Large intestine (tissue), 1 donor: ENCODE results near the gene TEX52. TPM values are rescaled to one million over a fixed set of nuclear protein-coding genes. Genes with fewer than 3 reads are reported as not detected.

Source experiments
- polyA plus RNA-seq: library from polyadenylated mRNA; unstranded; fragments of 120-200 nt; gene quantifications from one replicate; pipeline ENCODE4 v1.2.1, GENCODE V29; 2013

The TEX52 gene
- polyA plus RNA-seq, 1 donor, result 2.8 TPM

Other genes starting within 250 kb of the TEX52 start
- 60.3 TPM for gene FKBP4, start 62.1 kb downstream of the TEX52 start, polyA plus RNA-seq
- 42.7 TPM for gene ITFG2, start 44.4 kb downstream of the TEX52 start, polyA plus RNA-seq
- 4.2 TPM for gene NRIP2, start 22.0 kb downstream of the TEX52 start, polyA plus RNA-seq
- gene FOXM1, start 20.1 kb upstream of the TEX52 start, polyA plus RNA-seq, result 18.2 TPM
- 24.0 TPM for gene RHNO1, start 20.2 kb upstream of the TEX52 start, polyA plus RNA-seq
- 12.3 TPM for gene TULP3, start 33.9 kb upstream of the TEX52 start, polyA plus RNA-seq
- 5.5 TPM for gene TEAD4, start 102.4 kb upstream of the TEX52 start, polyA plus RNA-seq
- gene TSPAN9, start 220.3 kb upstream of the TEX52 start, polyA plus RNA-seq, result 24.9 TPM